Measurements from ENCODE around the gene NAPA. TPM values are rescaled to one million over a fixed set of nuclear protein-coding genes. Genes with fewer than 3 reads are reported as not detected.

The NAPA gene
- polyA plus RNA-seq (2013): 86.0 and 93.0 TPM in 2 replicates

DNA sequence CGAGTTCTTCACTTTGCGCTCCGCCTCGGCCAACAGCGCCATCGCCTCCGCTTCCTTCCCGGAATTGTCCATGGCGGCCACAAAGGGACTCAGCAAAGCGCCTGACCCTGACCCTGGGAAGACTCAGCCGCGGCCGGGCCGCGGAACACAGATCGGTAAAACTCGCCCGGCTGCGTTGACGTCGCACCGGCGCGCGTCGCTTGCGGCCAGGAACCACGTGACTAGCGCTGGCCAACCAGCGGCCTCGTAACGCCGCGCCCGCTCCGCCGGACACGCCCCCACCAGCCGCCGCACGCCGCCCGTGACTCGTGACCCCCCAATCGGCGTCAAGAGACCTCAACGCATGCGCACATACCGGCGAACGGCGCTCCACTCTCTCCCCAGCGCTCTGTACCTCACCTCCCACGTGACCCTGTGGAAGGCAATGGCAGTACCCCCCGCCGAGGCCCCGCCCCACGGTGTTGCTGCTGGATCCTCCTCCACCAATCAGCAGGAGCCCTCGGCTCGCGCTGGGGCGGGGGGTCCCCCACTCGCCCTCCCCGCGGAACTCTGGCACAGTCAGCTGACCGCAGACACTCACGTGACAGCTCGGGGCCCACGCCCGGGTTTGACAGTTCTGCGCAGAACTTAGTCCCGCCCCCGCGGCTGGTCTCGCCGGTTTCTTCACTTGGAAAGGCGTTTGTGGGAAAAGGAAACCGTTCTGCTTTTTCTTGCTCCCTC lies at the start of gene NAPA:
Gene NAPA, minus strand, starts transcription at position 195 of the 720 bp plus-strand sequence. Its CDS starts 123 bp downstream, at position 72.
- H3K9me3 ChIP-seq (ENCODE audit: insufficient read depth, low read depth, low read length): no peaks in the 10 kb centered on the region
- H2AK5ac ChIP-seq (ENCODE audit: low read length): peak within 1 kb of the TSS; percentile 92
- H2BK5ac ChIP-seq (ENCODE audit: low read depth, low read length, poor library complexity): peak within 1 kb of the TSS; percentile 78
- peak within 1 kb of the TSS; percentile 70 for H4K12ac ChIP-seq (ENCODE audit: low read depth, low read length)
- peak within 1 kb of the TSS; percentile 89 for H4K8ac ChIP-seq (ENCODE audit: low read depth, low read length)
- peak within 1 kb of the TSS; percentile 90 for H3K9ac ChIP-seq (ENCODE audit: low read length)
- H2BK12ac ChIP-seq (ENCODE audit: low read length): peak within 1 kb of the TSS; percentile 34
- peak within 1 kb of the TSS; percentile 87 for H3K18ac ChIP-seq (ENCODE audit: low read length)
- H3K4me2 ChIP-seq (ENCODE audit: low read length): peak within 1 kb of the TSS; percentile 67
- H2AFZ ChIP-seq (ENCODE audit: insufficient read depth, low read length, poor library complexity): peak within 1 kb of the TSS; percentile 67
- peak within 1 kb of the TSS; percentile 77 for H2BK120ac ChIP-seq (ENCODE audit: insufficient read depth, low read length, poor library complexity)
- H3K79me1 ChIP-seq (ENCODE audit: low read length): peaks cover 8% of the 10 kb centered on the region
- no peak within 1 kb of the TSS for H3K23ac ChIP-seq (ENCODE audit: low read length)
- peak; percentile 100 for DNase-seq
- peak within 1 kb of the TSS; percentile 78 for H3K27ac ChIP-seq (ENCODE audit: low read depth, low read length)
- peaks cover 10 to 13% of the 10 kb centered on the region in 2 experiments for H3K4me1 ChIP-seq (ENCODE audit: control insufficient read depth in 1 of 2, insufficient read depth in 2 of 2, low read length in 2 of 2)
- H3K36me3 ChIP-seq (ENCODE audit: control insufficient read depth in 1 of 2, insufficient read depth in 2 of 2, low read length in 2 of 2): peaks cover 2 to 3% of the 10 kb centered on the region in 2 experiments
- H3K79me2 ChIP-seq (ENCODE audit: control insufficient read depth, insufficient read depth, low read length, poor library complexity): peaks cover 16% of the 10 kb centered on the region
- peak within 1 kb of the TSS; percentile 98 for H3K4ac ChIP-seq (ENCODE audit: low read depth, low read length)
- no CpG with 5 or more reads among the region's 78 CpGs for WGBS (ENCODE audit: extremely low coverage, insufficient coverage, insufficient read length)
- peak within 1 kb of the TSS; percentile 93 for H3K14ac ChIP-seq (ENCODE audit: low read length)
- peak within 1 kb of the TSS; percentile 87 for H4K91ac ChIP-seq (ENCODE audit: low read depth, low read length)
- peak within 1 kb of the TSS; percentile 94 for H3K4me3 ChIP-seq (ENCODE audit: low read depth, low read length)
- H3K27me3 ChIP-seq (ENCODE audit: insufficient read depth, low read length): no peaks in the 10 kb centered on the region

DNA sequence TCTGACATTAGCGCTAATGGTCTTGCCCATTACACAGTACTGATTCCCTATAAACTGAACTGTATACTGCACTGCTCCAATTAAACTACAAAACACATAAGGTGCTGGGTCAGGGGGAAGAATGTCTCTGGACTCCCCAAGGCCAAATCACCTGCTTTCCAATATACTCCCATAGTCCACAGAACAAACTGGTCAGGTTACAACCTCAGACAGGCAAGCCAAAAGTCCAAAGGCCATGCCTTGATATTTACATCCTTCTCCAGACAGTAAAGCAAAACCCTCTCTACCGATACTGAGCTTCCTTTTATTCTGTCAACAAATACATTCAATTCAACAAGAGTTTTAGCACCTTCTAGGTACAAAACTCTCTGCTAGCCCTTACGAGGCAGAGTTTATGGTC lies 49.2 kb upstream of the NAPA start:
- Histone ChIP-seq H2BK5ac (ENCODE audit: low read depth, low read length, poor library complexity) (no peak overlapping the region), H3K27ac (ENCODE audit: low read depth, low read length) (no peak overlapping the region), H3K4ac (ENCODE audit: low read depth, low read length) (no peak overlapping the region), H3K4me1 (ENCODE audit: control insufficient read depth in 1 of 2, insufficient read depth in 2 of 2, low read length in 2 of 2) (no peaks in the 10 kb centered on the region), H3K79me2 (ENCODE audit: control insufficient read depth, insufficient read depth, low read length, poor library complexity) (no peaks in the 10 kb centered on the region), H3K27me3 (ENCODE audit: insufficient read depth, low read length) (no peaks in the 10 kb centered on the region), H3K36me3 (ENCODE audit: control insufficient read depth in 1 of 2, insufficient read depth in 2 of 2, low read length in 2 of 2) (no peaks in the 10 kb centered on the region), H3K4me2 (ENCODE audit: low read length) (no peak overlapping the region), H2BK120ac (ENCODE audit: insufficient read depth, low read length, poor library complexity) (no peak overlapping the region), H3K9ac (ENCODE audit: low read length) (no peak overlapping the region), H3K4me3 (ENCODE audit: low read depth, low read length) (no peak overlapping the region), H3K79me1 (ENCODE audit: low read length) (no peaks in the 10 kb centered on the region), H2BK12ac (ENCODE audit: low read length) (no peak overlapping the region), H3K18ac (ENCODE audit: low read length) (no peak overlapping the region), H2AFZ (ENCODE audit: insufficient read depth, low read length, poor library complexity) (no peak overlapping the region), H4K91ac (ENCODE audit: low read depth, low read length) (no peak overlapping the region), H4K12ac (ENCODE audit: low read depth, low read length) (no peak overlapping the region), H2AK5ac (ENCODE audit: low read length) (no peak overlapping the region), H4K8ac (ENCODE audit: low read depth, low read length) (no peak overlapping the region), H3K9me3 (ENCODE audit: insufficient read depth, low read depth, low read length) (no peaks in the 10 kb centered on the region), H3K23ac (ENCODE audit: low read length) (no peak overlapping the region), H3K14ac (ENCODE audit: low read length) (no peak overlapping the region)
- no peak for DNase-seq
- WGBS (ENCODE audit: extremely low coverage, insufficient coverage, insufficient read length): no CpG with 5 or more reads among the region's 3 CpGs

DNA sequence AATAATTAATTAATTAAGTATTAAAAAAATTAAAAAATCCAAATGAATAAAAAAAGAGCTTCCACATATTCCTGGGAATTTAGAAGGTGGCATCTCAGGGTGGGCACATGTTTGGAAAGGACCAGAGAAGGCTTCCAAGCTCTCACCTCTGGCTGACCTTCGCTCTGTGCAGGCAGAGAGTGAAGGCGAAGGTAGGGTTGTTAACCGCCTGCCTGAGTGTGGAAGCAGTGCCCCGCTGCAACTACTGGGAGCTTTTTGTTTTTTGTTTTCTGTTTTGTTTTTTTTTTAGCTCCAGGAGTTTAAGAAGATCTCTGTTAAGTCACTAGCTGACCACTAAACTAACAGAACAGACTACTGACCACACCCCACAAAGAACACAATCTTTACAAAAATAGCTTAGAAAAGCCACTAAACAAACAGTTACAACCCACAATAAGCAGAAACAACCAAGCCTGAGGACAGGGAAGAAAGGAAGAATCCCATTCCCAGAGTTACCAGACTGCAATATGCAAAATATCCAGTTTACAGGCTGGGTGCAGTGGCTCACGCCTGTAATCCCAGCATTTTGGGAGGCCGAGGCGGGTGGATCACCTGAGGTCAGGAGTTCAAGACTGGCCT lies 46.7 kb upstream of the NAPA start:
- no peak overlapping the region for H3K9ac ChIP-seq (ENCODE audit: low read length)
- H2AK5ac ChIP-seq (ENCODE audit: low read length): peak overlapping the region; percentile 69
- no peaks in the 10 kb centered on the region for H3K27me3 ChIP-seq (ENCODE audit: insufficient read depth, low read length)
- no peak overlapping the region for H4K8ac ChIP-seq (ENCODE audit: low read depth, low read length)
- no peak overlapping the region for H2BK12ac ChIP-seq (ENCODE audit: low read length)
- no peaks in the 10 kb centered on the region for H3K79me2 ChIP-seq (ENCODE audit: control insufficient read depth, insufficient read depth, low read length, poor library complexity)
- H3K36me3 ChIP-seq (ENCODE audit: control insufficient read depth in 1 of 2, insufficient read depth in 2 of 2, low read length in 2 of 2): no peaks in the 10 kb centered on the region
- H3K4me1 ChIP-seq (ENCODE audit: control insufficient read depth in 1 of 2, insufficient read depth in 2 of 2, low read length in 2 of 2): no peaks in the 10 kb centered on the region
- no peak overlapping the region for H3K4ac ChIP-seq (ENCODE audit: low read depth, low read length)
- H3K4me2 ChIP-seq (ENCODE audit: low read length): no peak overlapping the region
- no peak overlapping the region for H4K12ac ChIP-seq (ENCODE audit: low read depth, low read length)
- no peak overlapping the region for H4K91ac ChIP-seq (ENCODE audit: low read depth, low read length)
- no CpG with 5 or more reads among the region's 7 CpGs for WGBS (ENCODE audit: extremely low coverage, insufficient coverage, insufficient read length)
- no peak overlapping the region for H2AFZ ChIP-seq (ENCODE audit: insufficient read depth, low read length, poor library complexity)
- H3K18ac ChIP-seq (ENCODE audit: low read length): no peak overlapping the region
- H3K14ac ChIP-seq (ENCODE audit: low read length): no peak overlapping the region
- no peak overlapping the region for H2BK5ac ChIP-seq (ENCODE audit: low read depth, low read length, poor library complexity)
- no peaks in the 10 kb centered on the region for H3K79me1 ChIP-seq (ENCODE audit: low read length)
- H3K9me3 ChIP-seq (ENCODE audit: insufficient read depth, low read depth, low read length): no peaks in the 10 kb centered on the region
- no peak for DNase-seq
- no peak overlapping the region for H3K27ac ChIP-seq (ENCODE audit: low read depth, low read length)
- H2BK120ac ChIP-seq (ENCODE audit: insufficient read depth, low read length, poor library complexity): no peak overlapping the region
- no peak overlapping the region for H3K23ac ChIP-seq (ENCODE audit: low read length)
- no peak overlapping the region for H3K4me3 ChIP-seq (ENCODE audit: low read depth, low read length)

DNA sequence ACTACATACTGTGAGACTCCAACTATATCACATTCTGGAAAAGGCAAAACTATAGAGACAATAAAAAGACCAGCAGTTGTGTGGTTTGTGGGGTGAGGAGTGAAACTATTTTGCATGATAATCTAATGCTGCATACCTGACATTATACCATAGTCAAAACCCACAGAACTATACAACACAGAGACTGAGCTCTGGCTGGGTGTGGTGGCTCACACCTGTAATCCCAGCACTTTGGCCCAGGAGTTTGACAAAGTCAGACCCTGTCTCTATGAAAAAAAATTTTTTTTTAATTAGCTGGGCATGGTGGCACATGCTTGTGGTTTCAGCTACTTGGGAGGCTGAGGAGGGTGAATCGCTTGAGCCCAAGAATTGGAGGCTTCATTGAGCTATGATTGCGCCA lies 46.1 kb upstream of the NAPA start:
- H3K27ac ChIP-seq (ENCODE audit: low read depth, low read length): no peak overlapping the region
- no peak overlapping the region for H4K91ac ChIP-seq (ENCODE audit: low read depth, low read length)
- no peaks in the 10 kb centered on the region for H3K79me2 ChIP-seq (ENCODE audit: control insufficient read depth, insufficient read depth, low read length, poor library complexity)
- no peak overlapping the region for H3K4me3 ChIP-seq (ENCODE audit: low read depth, low read length)
- no CpG with 5 or more reads among the region's 2 CpGs for WGBS (ENCODE audit: extremely low coverage, insufficient coverage, insufficient read length)
- H3K4me1 ChIP-seq (ENCODE audit: control insufficient read depth in 1 of 2, insufficient read depth in 2 of 2, low read length in 2 of 2): no peaks in the 10 kb centered on the region
- H3K23ac ChIP-seq (ENCODE audit: low read length): no peak overlapping the region
- H3K27me3 ChIP-seq (ENCODE audit: insufficient read depth, low read length): no peaks in the 10 kb centered on the region
- H3K9me3 ChIP-seq (ENCODE audit: insufficient read depth, low read depth, low read length): no peaks in the 10 kb centered on the region
- DNase-seq: no peak
- H3K9ac ChIP-seq (ENCODE audit: low read length): no peak overlapping the region
- no peak overlapping the region for H4K8ac ChIP-seq (ENCODE audit: low read depth, low read length)
- no peak overlapping the region for H3K18ac ChIP-seq (ENCODE audit: low read length)
- no peak overlapping the region for H2AK5ac ChIP-seq (ENCODE audit: low read length)
- no peaks in the 10 kb centered on the region for H3K36me3 ChIP-seq (ENCODE audit: control insufficient read depth in 1 of 2, insufficient read depth in 2 of 2, low read length in 2 of 2)
- no peak overlapping the region for H3K14ac ChIP-seq (ENCODE audit: low read length)
- no peaks in the 10 kb centered on the region for H3K79me1 ChIP-seq (ENCODE audit: low read length)
- H3K4ac ChIP-seq (ENCODE audit: low read depth, low read length): no peak overlapping the region
- H2BK120ac ChIP-seq (ENCODE audit: insufficient read depth, low read length, poor library complexity): no peak overlapping the region
- no peak overlapping the region for H2BK12ac ChIP-seq (ENCODE audit: low read length)
- H2BK5ac ChIP-seq (ENCODE audit: low read depth, low read length, poor library complexity): no peak overlapping the region
- H4K12ac ChIP-seq (ENCODE audit: low read depth, low read length): no peak overlapping the region
- no peak overlapping the region for H3K4me2 ChIP-seq (ENCODE audit: low read length)
- no peak overlapping the region for H2AFZ ChIP-seq (ENCODE audit: insufficient read depth, low read length, poor library complexity)
